Endodermal cell (in vitro differentiated cells): ENCODE data around the gene S100PBP. TPM values are rescaled to one million over a fixed set of nuclear protein-coding genes. Genes with fewer than 3 reads are reported as not detected.

Experiments used
- DNase-seq: peaks from one replicate; pipeline ENCODE4 v3.0.0-alpha.2; 2017
- H3K27ac ChIP-seq: 2 replicates; pipeline ENCODE4 v1.5.1; 2013; ENCODE audit warnings: mild to moderate bottlenecking, low read depth, low read length, moderate library complexity
- H3K27me3 ChIP-seq: 2 replicates; pipeline ENCODE4 v1.6.1; 2013; ENCODE audit warnings: mild to moderate bottlenecking, low read length, moderate library complexity; ENCODE audit not compliant: insufficient read depth, control insufficient read depth, poor library complexity, severe bottlenecking
- H3K36me3 ChIP-seq: 2 replicates; pipeline ENCODE4 v1.7.0; 2013; ENCODE audit warnings: mild to moderate bottlenecking, low read length, moderate library complexity; ENCODE audit not compliant: control insufficient read depth, insufficient read depth
- H3K4me1 ChIP-seq: one replicate; pipeline ENCODE4 v1.7.0; 2013; ENCODE audit warnings: low read length; ENCODE audit not compliant: control insufficient read depth, insufficient read depth
- H3K4me3 ChIP-seq: 2 replicates; pipeline ENCODE4 v1.5.1; 2013; ENCODE audit warnings: mild to moderate bottlenecking, low read length, moderate library complexity
- H3K9ac ChIP-seq: 2 replicates; pipeline ENCODE4 v1.6.1; 2013; ENCODE audit warnings: mild to moderate bottlenecking, low read length, moderate library complexity; ENCODE audit not compliant: poor library complexity, severe bottlenecking; ENCODE audit errors: extremely low read depth
- H3K9me3 ChIP-seq: 2 replicates; pipeline ENCODE4 v1.6.1; 2013; ENCODE audit warnings: mild to moderate bottlenecking, low read length, moderate library complexity; ENCODE audit not compliant: control insufficient read depth
- H3K27ac Mint-ChIP-seq: 2 replicates; pipeline ENCODE4 v1.8.0; 2020; ENCODE audit warnings: mixed read lengths
- H3K27me3 Mint-ChIP-seq: 2 replicates; pipeline ENCODE4 v1.8.0; 2021; ENCODE audit warnings: mild to moderate bottlenecking, mixed read lengths; ENCODE audit not compliant: insufficient read depth
- H3K36me3 Mint-ChIP-seq: 2 replicates; pipeline ENCODE4 v1.8.0; 2020; ENCODE audit warnings: low read depth, mixed read lengths
- H3K4me1 Mint-ChIP-seq: 2 replicates; pipeline ENCODE4 v1.8.0; 2020; ENCODE audit warnings: mixed read lengths
- H3K4me3 Mint-ChIP-seq: 2 replicates; pipeline ENCODE4 v1.8.0; 2020; ENCODE audit warnings: mild to moderate bottlenecking, moderate library complexity, mixed read lengths
- H3K9me3 Mint-ChIP-seq: 2 replicates; pipeline ENCODE4 v1.8.0; 2020; ENCODE audit warnings: mild to moderate bottlenecking, mixed read lengths
- WGBS, 2 experiments: methylation state at CpG; one replicate each; pipeline versions ENCODE4 v1.1.5 to v1.1.7; 2013; ENCODE audit warnings: missing lambda C conversion rate in 2 of 2, mixed read lengths in 1 of 2; ENCODE audit not compliant: insufficient coverage in 1 of 2, insufficient read length in 1 of 2; 5-methylcytosine and 5-hydroxymethylcytosine counted together
- total RNA-seq, 2 donors: library from RNA; stranded (reverse); fragmentation: NEBNext Ultra II Directional in 1 of 2; extraction: Animal tissue kit (Norgen Biotek cat#: 25700) in 1 of 2; gene quantifications; 2 replicates in 1 of 2; 3 replicates in 1 of 2; pipeline ENCODE4 v1.2.1, GENCODE V29; 2021
- TF ChIP-seq, protein P1 (sequence below): fragments of 200-600 bp; sonication (generic); conservative IDR thresholded peaks from 2 replicates; pipeline ENCODE4 v1.5.0; 2021; ENCODE audit warnings: antibody characterized with exemption, mild to moderate bottlenecking

S100PBP gene
- total RNA-seq, 2 donors from 2014 or later, result 91.4 to 112 TPM

DNA sequence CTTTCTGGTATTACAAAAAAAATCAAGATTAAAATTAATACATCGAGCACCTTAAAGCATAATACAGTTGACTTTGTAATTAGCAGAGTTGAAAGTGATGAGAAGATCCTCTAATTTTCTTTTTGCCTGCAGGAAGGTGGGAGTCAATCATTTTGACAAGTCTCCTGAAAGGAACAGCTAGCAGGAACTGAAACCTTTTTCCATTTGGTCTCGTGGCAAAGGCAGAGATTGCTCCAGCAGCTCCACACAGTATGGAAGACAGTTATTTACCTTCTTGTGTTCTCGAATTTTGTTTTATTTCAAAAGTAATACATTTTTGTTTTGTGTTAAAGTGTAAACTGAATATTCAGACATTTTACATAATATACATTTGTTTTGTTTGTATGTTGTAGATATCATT, 7.7 kb downstream of the S100PBP start:
- H3K9me3 ChIP-seq, result no peaks in the 10 kb centered on the region
- no peaks in the 10 kb centered on the region for H3K27me3 ChIP-seq
- H3K36me3 ChIP-seq, result peaks cover 65% of the 10 kb centered on the region
- Mint-ChIP-seq H3K27ac (no peak overlapping the region), H3K36me3 (peaks cover 53% of the 10 kb centered on the region), H3K4me3 (no peak overlapping the region), H3K4me1 (no peaks in the 10 kb centered on the region), H3K9me3 (no peaks in the 10 kb centered on the region), H3K27me3 (no peaks in the 10 kb centered on the region)
- WGBS, 2 experiments, result 99 to 100% methylated on average over 2 to 3 of the region's 3 CpGs
- TF ChIP-seq, protein P1, sequence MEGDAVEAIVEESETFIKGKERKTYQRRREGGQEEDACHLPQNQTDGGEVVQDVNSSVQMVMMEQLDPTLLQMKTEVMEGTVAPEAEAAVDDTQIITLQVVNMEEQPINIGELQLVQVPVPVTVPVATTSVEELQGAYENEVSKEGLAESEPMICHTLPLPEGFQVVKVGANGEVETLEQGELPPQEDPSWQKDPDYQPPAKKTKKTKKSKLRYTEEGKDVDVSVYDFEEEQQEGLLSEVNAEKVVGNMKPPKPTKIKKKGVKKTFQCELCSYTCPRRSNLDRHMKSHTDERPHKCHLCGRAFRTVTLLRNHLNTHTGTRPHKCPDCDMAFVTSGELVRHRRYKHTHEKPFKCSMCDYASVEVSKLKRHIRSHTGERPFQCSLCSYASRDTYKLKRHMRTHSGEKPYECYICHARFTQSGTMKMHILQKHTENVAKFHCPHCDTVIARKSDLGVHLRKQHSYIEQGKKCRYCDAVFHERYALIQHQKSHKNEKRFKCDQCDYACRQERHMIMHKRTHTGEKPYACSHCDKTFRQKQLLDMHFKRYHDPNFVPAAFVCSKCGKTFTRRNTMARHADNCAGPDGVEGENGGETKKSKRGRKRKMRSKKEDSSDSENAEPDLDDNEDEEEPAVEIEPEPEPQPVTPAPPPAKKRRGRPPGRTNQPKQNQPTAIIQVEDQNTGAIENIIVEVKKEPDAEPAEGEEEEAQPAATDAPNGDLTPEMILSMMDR, result no peak
- H3K4me3 ChIP-seq, result no peak overlapping the region
- H3K27ac ChIP-seq, result no peak overlapping the region
- DNase-seq, result no peak
- no peak overlapping the region for H3K9ac ChIP-seq
- H3K4me1 ChIP-seq, result no peaks in the 10 kb centered on the region

DNA sequence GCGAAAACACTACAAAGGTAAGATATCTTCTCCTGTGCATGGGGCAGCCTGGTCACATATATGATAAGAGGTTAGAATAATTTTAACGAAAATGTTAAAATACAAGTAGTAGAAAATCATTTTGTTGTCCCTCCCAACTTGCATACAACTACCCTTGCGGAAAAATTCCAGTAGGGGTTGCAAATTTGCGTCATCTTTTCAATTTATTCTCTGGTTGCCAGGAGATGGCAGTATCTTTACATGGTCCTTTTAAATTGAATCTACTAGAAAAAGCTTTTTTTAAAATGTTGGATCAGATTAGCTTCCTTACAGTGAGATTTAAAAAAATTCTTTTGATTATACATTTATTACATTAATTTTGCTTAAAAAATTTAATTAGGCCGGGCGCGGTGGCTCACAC, 10.9 kb downstream of the S100PBP start:
- Histone ChIP-seq H3K4me3 (no peak overlapping the region), H3K9me3 (no peaks in the 10 kb centered on the region), H3K27me3 (no peaks in the 10 kb centered on the region), H3K27ac (no peak overlapping the region), H3K9ac (no peak overlapping the region), H3K36me3 (peaks cover 88% of the 10 kb centered on the region), H3K4me1 (no peaks in the 10 kb centered on the region)
- TF ChIP-seq, protein P1, result peak; percentile 51
- DNase-seq, result no peak
- 92 to 93% methylated on average over 3 to 7 of the region's 7 CpGs for WGBS, 2 experiments
- no peaks in the 10 kb centered on the region for H3K4me1 Mint-ChIP-seq
- no peak overlapping the region for H3K27ac Mint-ChIP-seq
- H3K27me3 Mint-ChIP-seq, result no peaks in the 10 kb centered on the region
- peaks cover 69% of the 10 kb centered on the region for H3K36me3 Mint-ChIP-seq
- no peaks in the 10 kb centered on the region for H3K9me3 Mint-ChIP-seq
- no peak overlapping the region for H3K4me3 Mint-ChIP-seq

- Histone ChIP-seq H3K27ac (no peak overlapping the region), H3K4me3 (no peak overlapping the region), H3K36me3 (peaks cover 95% of the 10 kb centered on the region), H3K27me3 (no peaks in the 10 kb centered on the region), H3K9me3 (no peaks in the 10 kb centered on the region), H3K4me1 (no peaks in the 10 kb centered on the region), H3K9ac (no peak overlapping the region)
- Mint-ChIP-seq H3K36me3 (peaks cover 75% of the 10 kb centered on the region), H3K27ac (no peak overlapping the region), H3K4me1 (no peaks in the 10 kb centered on the region), H3K9me3 (no peaks in the 10 kb centered on the region), H3K27me3 (no peaks in the 10 kb centered on the region), H3K4me3 (no peak overlapping the region)
- DNase-seq, result no peak
- WGBS, 2 experiments, result 97 to 98% methylated on average over 5 to 6 of the region's 6 CpGs
- TF ChIP-seq, protein P1, result no peak
Observed at GRCh38 chr1:32830092-32830852, 12.8 kb downstream of the S100PBP start.
